Measurements from ENCODE around the gene TMSB15B.

DNA sequence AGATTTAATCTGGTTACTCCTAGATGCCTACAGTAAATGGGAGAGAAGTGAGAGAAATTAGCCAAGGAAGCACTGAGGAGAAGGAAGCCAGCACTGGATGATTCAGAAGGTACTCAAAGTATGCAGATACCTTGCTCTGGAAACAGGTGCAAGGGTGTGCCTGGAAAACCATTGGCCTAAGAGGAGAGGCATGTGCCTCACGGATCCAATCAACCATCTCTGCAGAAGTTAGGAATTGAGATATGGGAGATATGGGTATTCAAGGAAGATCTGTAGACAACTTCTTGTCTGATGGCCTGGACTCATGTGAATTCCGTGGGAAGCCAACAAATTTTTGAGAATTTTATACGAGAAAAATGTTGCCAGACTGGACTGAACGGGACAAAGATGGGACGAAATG, 46.4 kb downstream of the TMSB15B start:
- TF ChIP-seq POLR2A (IDR thresholded peaks at IDR 0.05; ENCODE audit: low read depth, low read length) (no peak), POLR2AphosphoS5 (IDR thresholded peaks at IDR 0.05; ENCODE audit: low read depth, low read length) (no peak)

Measured in GM12892 (cell line).